Thymus (tissue), 11 donors: ENCODE measurements around the gene DNAJC4. TPM values are rescaled to one million over a fixed set of nuclear protein-coding genes. Genes with fewer than 3 reads are reported as not detected.
"Not testable (repeated sequence)": the region's sequence is repeated elsewhere in the genome, so short reads cannot be mapped to it uniquely, and the experiment has no call there.

Source experiments
- DNase-seq, 9 donors: peaks; one replicate each; pipeline ENCODE4 v3.0.0-alpha.2; 2013; ENCODE audit warnings: low spot score in 9 of 9, low read depth in 6 of 9, missing footprints in 1 of 9
- H3K27ac ChIP-seq, 2 donors: one replicate each; pipeline ENCODE4 v1.5.1; 2013; ENCODE audit warnings: control low read depth in 1 of 2, low read depth in 1 of 2, low read length in 1 of 2, mild to moderate bottlenecking in 1 of 2, moderate library complexity in 1 of 2
- H3K27me3 ChIP-seq, 2 donors: one replicate each; pipeline ENCODE4 v1.5.1; 2013; ENCODE audit warnings: low read length in 1 of 2; ENCODE audit not compliant: control insufficient read depth in 2 of 2, insufficient read depth in 1 of 2
- H3K36me3 ChIP-seq, 2 donors: one replicate each; pipeline ENCODE4 v1.5.1; 2013; ENCODE audit warnings: low read length in 1 of 2, mild to moderate bottlenecking in 1 of 2, moderate library complexity in 1 of 2; ENCODE audit not compliant: control insufficient read depth in 2 of 2, insufficient read depth in 2 of 2
- H3K4me1 ChIP-seq, 2 donors: one replicate each; pipeline ENCODE4 v1.5.1; 2013; ENCODE audit warnings: low read length in 2 of 2; ENCODE audit not compliant: control insufficient read depth in 2 of 2, insufficient read depth in 2 of 2
- H3K4me3 ChIP-seq, 2 donors: one replicate each; pipeline ENCODE4 v1.5.1; 2013; ENCODE audit warnings: low read length in 2 of 2, control low read depth in 1 of 2, mild to moderate bottlenecking in 1 of 2
- H3K9me3 ChIP-seq, 2 donors: one replicate each; pipeline ENCODE4 v1.5.1; 2013; ENCODE audit warnings: low read length in 1 of 2, mild to moderate bottlenecking in 1 of 2; ENCODE audit not compliant: control insufficient read depth in 2 of 2, insufficient read depth in 1 of 2
- WGBS: extraction: QIAGEN DNeasy Blood & Tissue Kit; methylation state at CpG from one replicate; pipeline ENCODE4 v1.1.7; 2013; 5-methylcytosine and 5-hydroxymethylcytosine counted together
- polyA plus RNA-seq: library from polyadenylated mRNA; stranded (reverse); fragments of 200-250 nt; gene quantifications from one replicate; pipeline ENCODE4 v1.2.3, GENCODE V29; 2013
- total RNA-seq: library from RNA; stranded (reverse); fragments of 120-200 nt; gene quantifications from one replicate; pipeline ENCODE4 v1.2.4, GENCODE V29; 2013
- donor health status: healthy.

Gene DNAJC4
- total and polyA plus RNA-seq, 2 donors = 18.1 to 134 TPM

- H3K27ac ChIP-seq, DNase-seq: not testable (repeated sequence)
- WGBS = 2% methylated on average over 43 of the region's 43 CpGs
Measured at GRCh38 chr11:64246621-64246870, 16.2 kb downstream of the DNAJC4 start.

GRCh38 chr11:64246871-64247728, 16.8 kb downstream of the DNAJC4 start, which contains the start of gene PPP1R14B:
TSS of gene PPP1R14B (minus strand) at chr11:64246943. CDS start at chr11:64246673, 270 bp downstream.
- peak in 4 of 9 donors; percentile 57 to 80 (median 62) for DNase-seq
- Histone ChIP-seq H3K27me3 (peaks cover 4 to 34% of the 10 kb centered on the region in 2 donors), H3K4me1 (peaks cover 33 to 79% of the 10 kb centered on the region in 2 donors), H3K4me3 (peak within 1 kb of the TSS; percentile 64 to 74), H3K36me3 (peaks cover 0 to 19% of the 10 kb centered on the region in 2 donors), H3K27ac (peak within 1 kb of the TSS; percentile 79 to 86), H3K9me3 (peaks cover 0 to 12% of the 10 kb centered on the region in 2 donors)
- WGBS = 3% methylated on average over 74 of the region's 74 CpGs

More at GRCh38 chr11:64246621-64246870, 16.2 kb downstream of the DNAJC4 start:
- H3K4me3 ChIP-seq = peak overlapping the region; percentile 64 to 74
- H3K27me3 ChIP-seq = peaks cover 4 to 30% of the 10 kb centered on the region in 2 donors
- peaks cover 0 to 12% of the 10 kb centered on the region in 2 donors for H3K9me3 ChIP-seq
- peaks cover 0 to 19% of the 10 kb centered on the region in 2 donors for H3K36me3 ChIP-seq
- peaks cover 34 to 77% of the 10 kb centered on the region in 2 donors for H3K4me1 ChIP-seq

- peaks cover 31 to 79% of the 10 kb centered on the region in 2 donors for H3K4me1 ChIP-seq
- H3K27me3 ChIP-seq = peaks cover 4 to 34% of the 10 kb centered on the region in 2 donors
- 75% methylated on average over 31 of the region's 31 CpGs for WGBS
- peak overlapping the region; percentile 61 to 74 for H3K4me3 ChIP-seq
- H3K27ac ChIP-seq = no peak overlapping the region
- H3K36me3 ChIP-seq = peaks cover 0 to 19% of the 10 kb centered on the region in 2 donors
- peaks cover 0 to 12% of the 10 kb centered on the region in 2 donors for H3K9me3 ChIP-seq
- DNase-seq = no peak
Measured at GRCh38 chr11:64247729-64248531, 17.6 kb downstream of the DNAJC4 start.

GRCh38 chr11:64248578-64248977, 18.2 kb downstream of the DNAJC4 start:
- 93% methylated on average over 7 of the region's 7 CpGs for WGBS
- no peak for DNase-seq
- Histone ChIP-seq H3K4me1 (peaks cover 31 to 74% of the 10 kb centered on the region in 2 donors), H3K9me3 (peaks cover 0 to 12% of the 10 kb centered on the region in 2 donors), H3K27ac (no peak overlapping the region), H3K36me3 (peaks cover 0 to 14% of the 10 kb centered on the region in 2 donors), H3K27me3 (peaks cover 4 to 34% of the 10 kb centered on the region in 2 donors), H3K4me3 (no peak overlapping the region)

GRCh38 chr11:64249038-64249437, 18.7 kb downstream of the DNAJC4 start:
- Histone ChIP-seq H3K4me3 (no peak overlapping the region), H3K36me3 (peaks cover 0 to 10% of the 10 kb centered on the region in 2 donors), H3K27me3 (peaks cover 4 to 34% of the 10 kb centered on the region in 2 donors), H3K27ac (no peak overlapping the region), H3K9me3 (peaks cover 0 to 12% of the 10 kb centered on the region in 2 donors), H3K4me1 (peaks cover 31 to 69% of the 10 kb centered on the region in 2 donors)
- WGBS = 100% methylated on average over 4 of the region's 4 CpGs
- DNase-seq = no peak

GRCh38 chr11:64249563-64250414, 19.4 kb downstream of the DNAJC4 start:
- WGBS = 96% methylated on average over 8 of the region's 8 CpGs
- DNase-seq = no peak
- peaks cover 0 to 12% of the 10 kb centered on the region in 2 donors for H3K9me3 ChIP-seq
- no peak overlapping the region for H3K27ac ChIP-seq
- peaks cover 4 to 7% of the 10 kb centered on the region in 2 donors for H3K36me3 ChIP-seq
- H3K27me3 ChIP-seq = peaks cover 4 to 34% of the 10 kb centered on the region in 2 donors
- no peak overlapping the region for H3K4me3 ChIP-seq
- H3K4me1 ChIP-seq = peaks cover 29 to 62% of the 10 kb centered on the region in 2 donors

- H3K27ac ChIP-seq = no peak overlapping the region
Measured at GRCh38 chr11:64250415-64251015, 20.2 kb downstream of the DNAJC4 start.

More at GRCh38 chr11:64250415-64251015, 20.2 kb downstream of the DNAJC4 start:
- H3K9me3 ChIP-seq = peaks cover 0 to 8% of the 10 kb centered on the region in 2 donors
- no peak for DNase-seq
- peaks cover 9 to 11% of the 10 kb centered on the region in 2 donors for H3K36me3 ChIP-seq
- H3K4me1 ChIP-seq = peaks cover 23 to 54% of the 10 kb centered on the region in 2 donors
- peaks cover 4 to 34% of the 10 kb centered on the region in 2 donors for H3K27me3 ChIP-seq
- 27% methylated on average over 13 of the region's 13 CpGs for WGBS
- peak overlapping the region; percentile 45 to 77 for H3K4me3 ChIP-seq
